ACHN (cell line): ENCODE measurements around the gene ZNF524.
"Not testable (repeated sequence)": the region's sequence is repeated elsewhere in the genome, so short reads cannot be mapped to it uniquely, and the experiment has no call there.

Experiments used
- DNase-seq: peaks from one replicate; pipeline ENCODE4 v3.0.0-alpha.2; 2015
- in situ Hi-C: cut with HindIII; loops from 2 replicates; pipeline ENCODE4 v1.10.0; 2017; ENCODE audit warnings: low sequenced_read_pairs, low pct_ligation_motif_present, low pct_unique_long_range_greater_than_20kb

Gene ZNF524, protein sequence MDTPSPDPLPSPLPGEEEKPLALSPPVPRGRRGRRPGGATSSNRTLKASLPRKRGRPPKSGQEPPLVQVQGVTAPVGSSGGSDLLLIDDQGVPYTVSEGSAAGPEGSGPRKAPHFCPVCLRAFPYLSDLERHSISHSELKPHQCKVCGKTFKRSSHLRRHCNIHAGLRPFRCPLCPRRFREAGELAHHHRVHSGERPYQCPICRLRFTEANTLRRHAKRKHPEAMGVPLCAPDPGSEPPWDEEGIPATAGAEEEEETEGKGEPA

DNA sequence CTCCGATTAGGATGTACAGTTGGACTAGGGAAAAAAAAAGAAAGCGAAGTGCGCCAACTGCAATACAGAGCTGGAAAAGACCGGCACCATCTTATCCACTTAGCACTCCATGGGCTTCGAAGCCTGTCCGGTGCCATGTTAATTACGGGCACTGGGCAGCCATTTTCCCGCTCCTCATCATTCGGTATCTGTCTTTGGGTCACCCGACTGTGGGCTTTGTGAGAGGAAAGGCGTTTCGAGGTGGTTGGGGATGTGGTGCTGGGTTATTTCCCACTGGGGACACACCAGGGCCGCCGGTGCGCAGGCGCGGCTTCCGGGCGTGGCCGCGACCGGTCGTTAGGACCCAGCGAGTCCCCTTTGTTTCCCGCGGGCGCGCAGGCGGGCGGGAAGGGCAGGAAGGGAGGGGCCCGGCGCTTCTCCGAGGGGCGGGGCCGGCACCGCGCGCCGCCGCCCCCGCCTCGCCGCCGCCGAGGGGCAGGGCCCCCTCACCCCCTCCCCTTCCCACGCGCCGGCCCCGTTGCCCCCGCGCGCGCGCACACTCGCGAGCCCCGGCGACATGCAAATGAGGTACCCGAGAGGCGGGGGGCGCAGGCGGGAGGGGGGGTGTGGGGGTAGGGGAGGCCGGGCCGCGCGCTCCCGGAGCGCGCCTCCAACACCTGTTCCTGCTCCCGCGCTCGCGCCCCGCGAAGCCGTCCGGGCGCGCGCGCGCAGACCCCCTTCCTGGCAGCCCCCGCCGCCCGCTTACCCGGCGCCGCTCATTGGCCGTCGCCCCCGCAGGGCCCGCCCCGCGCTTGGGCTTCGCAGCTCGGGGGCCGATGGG is at the start of gene ZNF524:
TSS of gene ZNF524 (plus strand) at position 447 of the 820 bp plus-strand sequence. CDS start 1,825 bp downstream, outside the sequence.
- DNase-seq: peak; percentile 80
- in situ Hi-C loops: no loop called here

DNA sequence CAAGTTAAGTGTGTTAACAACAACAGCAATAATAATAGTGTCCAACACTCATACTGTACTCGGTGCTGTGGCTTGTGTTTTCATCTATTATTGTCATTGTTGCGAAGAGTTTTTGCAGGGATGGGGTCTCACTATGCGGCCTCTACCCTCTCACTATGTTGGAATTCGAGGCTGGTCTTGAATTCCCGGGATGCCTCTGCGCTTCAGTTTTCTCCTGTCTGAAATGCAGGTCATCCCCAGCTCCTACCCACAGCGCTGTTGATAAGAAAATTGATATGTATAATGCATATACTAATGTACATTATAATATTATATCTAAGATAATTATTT is 49.8 kb upstream of the ZNF524 start:
- peak; percentile 39 for DNase-seq
- in situ Hi-C loops: no loop called here

DNA sequence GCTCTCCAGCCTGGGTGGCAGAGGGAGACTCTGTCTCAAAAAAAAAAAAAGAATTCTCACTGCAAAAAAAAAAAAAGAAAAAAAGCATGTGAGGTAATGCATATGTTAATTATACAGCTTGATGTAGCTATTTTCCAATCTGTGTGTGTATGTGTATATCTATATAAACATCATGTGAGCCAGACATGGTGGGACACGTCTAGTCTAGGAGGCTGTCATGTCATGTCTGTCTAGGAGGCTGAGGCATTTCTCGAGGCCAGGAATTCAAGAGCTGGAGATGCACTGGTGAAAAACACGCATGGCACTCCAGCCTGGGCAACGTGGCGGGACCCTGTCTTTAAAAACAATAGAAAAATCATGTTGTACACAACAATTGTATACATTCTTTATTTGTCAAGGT is 47.9 kb upstream of the ZNF524 start:
- in situ Hi-C loops: no loop called here
- no peak for DNase-seq

DNA sequence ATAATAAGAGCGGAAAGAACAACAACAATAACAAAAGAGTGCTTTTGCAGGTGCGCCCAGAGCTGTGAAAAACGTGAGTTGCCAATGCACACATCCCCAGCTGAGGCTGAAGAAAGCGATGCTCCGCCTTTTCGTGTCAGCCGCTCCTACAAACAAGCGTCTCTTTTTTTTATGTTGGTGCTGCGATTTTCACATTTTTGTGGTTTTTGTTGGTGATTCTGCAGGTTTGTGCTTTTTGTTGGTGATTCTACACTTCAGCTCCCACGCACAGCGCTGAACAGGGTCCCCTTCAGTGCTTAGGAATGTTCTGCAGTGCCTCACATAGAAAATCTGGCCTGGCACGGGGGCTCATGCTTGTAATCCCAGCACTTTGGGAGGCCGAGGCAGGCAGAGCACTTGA is 47.5 kb upstream of the ZNF524 start:
- in situ Hi-C loops: no loop called here
- DNase-seq: no peak

DNA sequence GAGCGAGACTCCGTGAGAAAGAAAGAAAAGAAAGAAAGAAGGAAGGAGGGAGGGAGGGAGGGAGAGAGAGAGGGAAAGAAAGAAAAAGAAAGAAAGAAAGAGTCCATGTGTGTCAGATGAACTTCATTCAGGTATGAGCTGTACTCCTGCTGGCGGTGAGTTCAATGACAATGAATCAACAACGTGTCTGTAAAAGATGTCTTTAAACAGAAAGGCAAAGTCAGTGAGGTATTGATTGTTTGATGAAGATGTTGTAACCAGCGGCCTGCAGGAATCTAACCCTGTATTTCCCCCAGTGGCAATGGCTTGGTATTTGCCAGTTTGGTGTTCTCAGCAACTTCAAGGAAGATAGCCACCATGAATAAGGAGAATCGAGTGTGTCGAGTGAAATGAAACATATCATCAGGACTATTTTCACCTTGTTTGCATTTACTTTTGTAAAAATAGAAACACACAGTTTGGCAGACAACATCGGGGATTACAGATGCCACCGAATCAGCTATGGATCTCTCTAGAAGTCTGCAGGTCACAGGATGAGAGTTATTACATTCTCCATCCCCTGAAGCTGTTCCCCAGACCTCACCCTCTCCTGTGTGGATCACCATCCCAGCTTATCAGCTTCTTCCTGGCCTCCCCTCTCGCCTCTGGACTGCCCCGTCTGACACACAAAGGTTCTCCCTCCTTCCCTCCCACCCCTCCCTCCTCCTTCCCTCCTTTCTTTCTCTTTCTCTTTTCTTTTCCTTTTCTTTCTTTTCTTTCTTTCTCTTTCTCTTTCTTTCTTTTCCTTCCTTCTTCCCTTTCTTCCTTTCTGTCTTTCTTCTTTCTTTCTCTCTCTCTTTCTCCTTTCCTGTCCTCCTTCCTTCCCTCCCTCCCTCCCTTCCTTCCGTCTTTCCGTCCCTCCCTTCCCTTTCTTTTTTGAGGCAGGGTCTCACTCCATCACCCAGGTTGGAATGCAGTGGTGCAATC is 46.6 kb upstream of the ZNF524 start:
- in situ Hi-C loops: no loop called here
- DNase-seq: no peak

DNA sequence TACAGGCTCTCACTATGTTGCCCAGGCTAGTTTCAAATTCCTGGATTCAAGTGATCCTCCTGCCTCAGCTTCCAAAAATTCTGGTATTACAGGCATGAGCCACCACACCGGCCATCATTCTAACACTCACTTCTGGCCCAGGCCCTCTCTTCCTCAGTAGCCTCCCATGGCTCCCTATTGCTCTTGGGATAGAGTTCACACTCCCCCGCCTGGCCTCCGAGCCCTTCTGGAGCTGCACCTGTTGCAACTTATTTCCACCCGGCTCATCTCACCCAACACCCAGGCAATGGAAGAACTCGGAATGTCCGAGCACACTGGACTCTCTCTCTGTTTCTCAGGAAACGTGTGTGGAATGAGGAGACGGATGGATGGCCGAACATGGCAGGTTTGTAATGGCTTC is 45.8 kb upstream of the ZNF524 start:
- in situ Hi-C loops: no loop called here
- DNase-seq: no peak

DNA sequence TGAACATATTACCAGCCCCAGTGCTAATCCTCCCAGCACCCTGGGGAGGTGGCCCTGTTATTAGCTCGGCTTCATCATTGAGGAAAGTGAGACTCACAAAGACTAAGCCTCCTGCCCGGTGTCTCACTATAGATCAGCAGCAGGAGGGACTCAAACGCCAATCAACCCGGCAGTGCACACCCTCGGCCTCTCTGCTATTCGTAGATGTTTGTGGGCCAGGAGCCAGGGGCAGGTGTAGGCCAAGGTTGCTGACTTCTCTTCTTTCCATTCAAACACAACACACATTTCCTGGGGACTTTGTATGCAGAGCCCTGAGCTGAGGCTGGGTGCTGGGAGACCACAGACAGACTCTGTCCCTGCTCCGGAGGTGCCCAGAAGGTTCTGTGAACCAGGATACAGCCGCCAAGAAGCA is 45.3 kb upstream of the ZNF524 start:
- in situ Hi-C loops: no loop called here
- DNase-seq: no peak

DNA sequence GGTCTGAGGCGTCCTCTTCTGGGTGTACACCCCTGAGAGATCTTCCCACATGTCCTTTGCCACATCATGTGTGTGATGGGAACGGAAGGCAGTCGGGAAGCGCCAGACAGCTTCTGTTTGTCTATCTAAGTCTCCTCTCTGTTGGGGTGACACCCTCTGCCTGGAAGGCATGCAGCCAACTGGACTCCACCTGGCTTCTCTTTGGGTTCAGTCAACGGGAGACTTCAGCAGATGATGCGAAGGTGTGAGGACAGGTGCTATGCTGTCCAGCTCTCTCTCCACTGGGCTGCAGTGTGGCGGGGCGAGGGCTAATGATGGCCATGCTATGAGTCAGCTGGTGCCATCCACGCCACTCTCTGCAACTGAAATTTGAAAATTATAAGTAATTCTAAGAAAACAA is 40.4 kb upstream of the ZNF524 start:
- DNase-seq: no peak

DNA sequence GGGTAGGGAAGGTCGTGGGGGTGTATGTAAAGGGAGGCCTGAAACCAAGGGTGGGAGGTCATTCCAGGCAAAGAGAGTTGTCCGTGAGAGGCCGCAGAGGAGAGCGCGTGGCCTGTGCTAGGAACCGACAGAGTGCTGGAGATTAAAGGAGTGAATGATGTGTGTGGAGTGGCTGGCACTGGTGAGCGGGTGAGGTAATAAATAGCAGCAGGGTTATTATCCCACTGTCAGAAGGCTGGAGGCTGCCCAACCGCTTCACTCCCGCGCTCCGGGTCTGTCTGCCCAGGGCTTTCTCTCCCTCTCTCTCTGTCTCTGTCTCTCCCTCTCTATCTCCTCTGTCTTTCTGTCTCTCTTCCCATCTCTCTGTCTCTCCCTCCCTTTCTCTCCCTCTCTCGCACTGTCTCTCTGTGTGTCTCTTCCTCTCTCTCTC is 36.8 kb upstream of the ZNF524 start:
- DNase-seq: no peak
- in situ Hi-C loops: no loop called here

More for the DNA sequence above, 40.4 kb upstream of the ZNF524 start:
- in situ Hi-C loops: no loop called here

DNA sequence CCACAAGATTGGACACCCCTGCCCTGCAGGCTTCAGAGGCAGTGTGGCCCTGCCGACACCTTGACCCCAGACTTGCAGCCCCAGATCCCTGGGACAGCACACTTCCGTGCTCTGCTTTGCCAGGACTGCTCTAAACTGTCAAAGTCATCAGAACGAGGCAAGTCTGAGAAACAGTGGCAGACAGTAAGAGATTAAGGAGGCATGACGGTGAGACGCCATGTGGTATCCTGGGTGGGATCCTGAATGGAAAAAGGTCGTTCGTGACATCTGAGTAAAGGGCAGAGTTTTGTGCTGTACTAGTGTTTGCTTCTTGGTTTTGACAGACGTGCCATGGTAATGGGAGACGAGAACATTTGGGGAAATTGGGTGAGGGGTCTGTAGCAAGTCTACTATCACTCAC is 33.3 kb upstream of the ZNF524 start:
- DNase-seq: no peak
- in situ Hi-C loops: no loop called here

DNA sequence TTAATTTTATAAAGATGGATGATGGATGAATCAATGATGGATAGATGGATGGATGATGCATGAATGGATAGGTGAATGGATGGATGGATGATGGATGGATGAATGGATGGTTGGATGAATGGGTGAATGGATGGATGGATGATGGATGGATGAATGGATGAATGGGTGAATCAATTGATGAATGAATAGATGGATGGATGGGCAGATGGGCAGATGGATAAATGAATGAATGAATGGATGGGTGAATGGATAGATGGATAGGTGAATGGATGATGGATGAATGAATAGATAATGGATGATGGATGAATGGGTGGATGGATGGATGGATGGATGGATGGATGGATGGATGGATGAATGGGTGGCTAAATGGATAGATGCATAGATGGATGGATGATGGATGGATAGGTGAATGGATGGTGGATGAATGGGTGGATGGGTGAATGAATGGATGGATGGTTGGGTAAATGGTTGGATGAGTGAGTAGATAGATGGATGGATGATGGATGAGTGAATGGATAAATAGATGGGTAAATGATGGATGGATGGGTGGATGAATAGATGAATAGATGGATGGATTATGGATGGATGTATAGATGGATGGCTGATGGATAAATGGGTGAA is 32.3 kb upstream of the ZNF524 start:
- in situ Hi-C loops: no loop called here

DNA sequence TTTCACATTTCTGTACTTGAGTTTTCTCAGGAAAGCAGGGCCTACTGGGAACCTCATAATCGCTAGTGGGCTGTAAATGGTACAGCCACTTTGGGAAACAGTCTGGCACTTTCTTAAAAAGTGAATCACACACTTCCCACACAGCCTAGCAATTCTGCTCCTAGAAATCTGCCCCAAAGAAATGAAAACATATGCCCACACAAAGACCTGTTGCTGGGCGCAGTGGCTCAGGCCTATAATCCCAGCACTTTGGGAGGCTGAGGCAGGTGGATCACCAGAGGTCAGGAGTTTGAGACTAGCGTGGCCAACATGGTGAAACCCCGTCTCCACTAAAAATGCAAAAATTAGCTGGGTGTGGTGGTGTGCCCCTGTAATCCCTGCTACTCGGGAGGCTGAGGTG is 30.6 kb upstream of the ZNF524 start:
- in situ Hi-C loops, DNase-seq: not testable (repeated sequence)

More for the DNA sequence above, 32.3 kb upstream of the ZNF524 start:
- no peak for DNase-seq

DNA sequence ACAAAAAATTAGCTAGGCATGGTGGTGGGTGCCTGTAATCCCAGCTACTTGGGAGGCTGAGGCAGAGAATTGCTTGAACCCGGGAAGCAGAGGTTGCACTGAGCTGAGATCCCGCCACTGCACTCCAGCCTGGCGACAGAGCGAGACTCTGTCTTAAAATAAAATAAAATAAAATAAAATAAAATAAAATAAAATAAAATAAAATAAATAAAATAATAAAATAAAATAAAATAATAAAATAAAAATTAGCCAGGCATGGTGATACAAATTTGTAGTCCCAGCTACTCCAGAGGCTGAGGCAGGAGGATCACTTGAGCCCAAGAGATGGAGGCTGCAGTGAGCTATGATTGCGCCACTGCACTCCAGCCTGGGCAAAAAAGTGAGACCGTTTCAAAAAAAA is 26.2 kb upstream of the ZNF524 start:
- in situ Hi-C loops, DNase-seq: not testable (repeated sequence)

DNA sequence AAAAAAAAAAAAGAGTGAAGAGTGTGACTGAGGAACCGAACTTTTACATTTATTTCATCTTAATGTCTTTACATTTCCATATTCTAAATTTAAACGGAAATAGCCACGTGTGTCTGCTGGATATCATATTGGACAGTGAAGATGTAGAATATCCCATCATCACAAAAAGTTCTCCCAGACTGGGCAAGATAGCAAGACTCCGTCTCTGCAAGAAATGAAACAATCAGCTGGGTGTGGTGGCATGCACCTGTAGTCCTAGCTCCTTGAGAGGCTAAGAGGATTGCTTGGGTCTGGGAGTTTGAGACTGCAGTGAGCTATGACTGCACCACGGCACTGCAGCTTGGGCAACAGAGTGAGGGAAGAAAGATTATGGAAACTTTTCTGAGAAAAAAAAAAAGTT is 23.3 kb upstream of the ZNF524 start:
- in situ Hi-C loops: no loop called here
- no peak for DNase-seq

DNA sequence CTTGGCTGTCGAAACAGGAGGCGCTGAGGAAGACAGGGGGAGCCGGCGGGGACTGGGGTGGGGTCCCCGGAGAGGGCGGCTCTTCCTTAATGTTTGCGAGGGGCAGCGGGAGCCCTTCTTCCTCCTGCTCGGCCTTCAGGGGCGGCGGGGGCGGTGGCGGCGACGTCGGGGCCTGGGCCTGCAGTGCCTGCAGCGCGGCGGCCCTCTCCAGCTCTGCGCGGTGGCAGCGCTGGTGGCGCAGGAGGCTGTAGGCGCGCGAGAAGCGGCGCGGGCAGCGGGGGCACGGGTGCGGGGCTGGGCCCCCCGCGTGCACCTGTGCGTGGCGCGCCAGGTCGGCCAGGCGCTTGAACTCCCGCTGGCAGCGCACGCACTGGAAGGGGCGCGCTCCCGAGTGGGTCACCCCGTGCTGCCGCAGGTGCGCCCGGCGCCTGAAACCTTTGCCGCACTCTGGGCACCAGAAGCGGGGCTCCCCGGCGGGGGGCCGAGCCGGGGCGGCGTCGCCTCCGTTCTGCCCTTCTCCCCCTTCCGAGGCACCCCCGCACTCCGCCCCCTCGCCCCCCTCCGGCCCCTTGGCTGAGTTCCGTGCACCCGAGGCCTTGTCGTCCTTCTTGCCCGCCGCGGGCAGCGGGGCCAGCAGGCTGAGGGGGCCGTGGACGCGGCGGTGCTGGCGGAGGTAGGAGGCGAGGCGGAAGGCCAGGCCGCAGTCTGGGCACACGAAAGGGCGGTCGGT is 21.9 kb upstream of the ZNF524 start:
- no peak for DNase-seq
- in situ Hi-C loops: no loop called here

DNA sequence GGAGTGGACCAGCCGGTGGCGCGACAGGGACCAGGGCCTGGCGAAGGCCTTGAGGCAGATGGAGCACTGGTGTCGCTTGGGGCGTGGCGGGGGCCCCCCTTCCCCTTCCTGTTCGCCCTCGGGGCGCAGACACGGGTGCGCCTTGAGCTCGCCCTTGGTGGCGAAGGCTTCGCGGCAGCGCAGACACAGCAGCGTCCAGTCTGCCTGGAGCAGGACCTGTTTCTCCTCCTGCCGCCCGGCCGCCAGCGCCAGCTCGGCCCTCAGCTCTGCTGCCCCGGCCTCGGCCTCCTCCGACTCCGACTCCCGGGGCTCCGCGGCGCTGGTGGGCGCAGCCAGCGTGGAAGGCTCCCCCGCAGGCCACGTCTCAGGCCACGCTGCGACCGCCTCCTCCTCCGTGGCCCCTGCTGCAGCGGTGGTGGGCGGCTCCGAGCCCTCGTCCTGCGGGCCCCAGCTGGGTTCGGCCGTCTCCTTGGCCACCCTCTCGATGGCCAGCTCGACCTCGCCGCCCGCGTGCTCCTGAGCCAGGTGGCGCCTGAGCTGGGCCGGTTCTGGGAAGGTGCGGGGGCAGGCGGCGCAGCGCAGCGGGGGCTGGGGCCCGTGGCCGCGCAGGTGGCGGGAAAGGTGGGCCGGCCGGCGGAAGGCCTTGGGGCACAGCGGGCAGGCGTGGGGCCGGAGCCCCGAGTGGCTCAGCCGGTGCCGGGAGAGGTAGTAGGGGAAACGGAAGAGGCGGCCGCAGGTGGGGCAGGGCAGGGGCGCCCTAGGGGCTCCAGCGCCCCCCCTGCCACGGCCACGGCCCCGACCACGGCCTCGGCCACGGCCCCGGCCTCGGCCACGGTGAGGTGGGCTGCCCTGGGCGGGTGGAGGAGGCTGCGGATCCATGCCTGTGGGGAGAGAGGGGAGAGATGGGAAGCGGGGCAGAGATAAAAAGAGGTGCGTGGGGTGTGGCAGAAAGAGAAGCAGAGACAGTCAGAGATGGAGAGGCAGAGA is 21.0 kb upstream of the ZNF524 start:
- no peak for DNase-seq
- in situ Hi-C loops: no loop called here
